Spinal cord (tissue), 10 donors: ENCODE results near the gene NBEA. TPM values are rescaled to one million over a fixed set of nuclear protein-coding genes. Genes with fewer than 3 reads are reported as not detected.

ENCODE experiments used
- DNase-seq, 6 donors: peaks; one replicate each; pipeline versions ENCODE4 v3.0.0 to v3.0.0-alpha.2; 2013 to 2015; ENCODE audit warnings: low spot score in 6 of 6, low read depth in 4 of 6
- H3K27ac ChIP-seq: one replicate; pipeline ENCODE4 v1.5.1; 2013; ENCODE audit warnings: low read depth, low read length, control low read depth
- H3K27me3 ChIP-seq: one replicate; pipeline ENCODE4 v1.6.1; 2013; ENCODE audit warnings: low read length; ENCODE audit not compliant: control insufficient read depth, insufficient read depth
- H3K36me3 ChIP-seq: one replicate; pipeline ENCODE4 v1.6.1; 2013; ENCODE audit warnings: low read length; ENCODE audit not compliant: control insufficient read depth, insufficient read depth
- H3K4me1 ChIP-seq: one replicate; pipeline ENCODE4 v1.6.1; 2013; ENCODE audit warnings: low read length; ENCODE audit not compliant: control insufficient read depth, insufficient read depth
- H3K4me3 ChIP-seq: one replicate; pipeline ENCODE4 v1.5.1; 2013; ENCODE audit warnings: low read depth, low read length, control low read depth
- H3K9me3 ChIP-seq: one replicate; pipeline ENCODE4 v1.6.1; 2013; ENCODE audit warnings: low read length; ENCODE audit not compliant: control insufficient read depth, insufficient read depth
- WGBS: methylation state at CpG from one replicate; pipeline ENCODE4 v1.1.5; 2013; ENCODE audit warnings: missing lambda C conversion rate; ENCODE audit not compliant: insufficient coverage; 5-methylcytosine and 5-hydroxymethylcytosine counted together
- polyA plus RNA-seq, 2 donors: library from polyadenylated mRNA; unstranded; fragments of 120-200 nt; gene quantifications; one replicate each; pipeline ENCODE4 v1.2.1, GENCODE V29; 2013; ENCODE audit not compliant: insufficient read length in 2 of 2
- total RNA-seq, 2 donors: library from RNA; depleted of rRNA in 1 of 2; stranded (reverse); fragments of 120-200 nt in 1 of 2; fragments of >200 nt in 1 of 2; gene quantifications; one replicate each; pipeline versions ENCODE4 v1.2.3 to v1.2.4, GENCODE V29; 2013 to 2014
- donor health status: healthy.

The NBEA gene
- total and polyA plus RNA-seq, 4 donors = 39.1 to 136 (median 72.8) TPM

- no CpG with 5 or more reads among the region's 5 CpGs for WGBS
- Histone ChIP-seq H3K4me3 (peak overlapping the region; percentile 58), H3K9me3 (no peaks in the 10 kb centered on the region), H3K27me3 (peaks cover 42% of the 10 kb centered on the region), H3K4me1 (peaks cover 17% of the 10 kb centered on the region), H3K36me3 (peaks cover 11% of the 10 kb centered on the region), H3K27ac (peak overlapping the region; percentile 5)
- DNase-seq = peak in 2 of 6 donors; percentile 14 to 55
Observed at GRCh38 chr13:35477386-35477946, 535.4 kb downstream of the NBEA start.

GRCh38 chr13:35478271-35479037 lies 536.4 kb downstream of the NBEA start:
- H3K4me3 ChIP-seq = no peak overlapping the region
- H3K27ac ChIP-seq = no peak overlapping the region
- 31% methylated on average over 51 of the region's 51 CpGs for WGBS
- DNase-seq = peak in 2 of 6 donors; percentile 43 to 70
- H3K27me3 ChIP-seq = peaks cover 42% of the 10 kb centered on the region
- peaks cover 17% of the 10 kb centered on the region for H3K4me1 ChIP-seq
- H3K36me3 ChIP-seq = peaks cover 11% of the 10 kb centered on the region
- H3K9me3 ChIP-seq = no peaks in the 10 kb centered on the region

GRCh38 chr13:35479038-35479492 lies 537.0 kb downstream of the NBEA start:
- Histone ChIP-seq H3K27ac (no peak overlapping the region), H3K36me3 (peaks cover 11% of the 10 kb centered on the region), H3K4me3 (no peak overlapping the region), H3K27me3 (peaks cover 42% of the 10 kb centered on the region), H3K4me1 (peaks cover 17% of the 10 kb centered on the region), H3K9me3 (no peaks in the 10 kb centered on the region)
- WGBS = 66% methylated on average over 6 of the region's 14 CpGs
- peak in 1 of 6 donors; percentile 87 for DNase-seq

- Histone ChIP-seq H3K27ac (no peak overlapping the region), H3K4me1 (peaks cover 17% of the 10 kb centered on the region), H3K4me3 (no peak overlapping the region), H3K36me3 (peaks cover 11% of the 10 kb centered on the region), H3K9me3 (no peaks in the 10 kb centered on the region), H3K27me3 (peaks cover 40% of the 10 kb centered on the region)
- WGBS = no CpG with 5 or more reads among the region's 1 CpG
- peak in 1 of 6 donors; percentile 59 for DNase-seq
Observed at GRCh38 chr13:35479706-35480105, 537.6 kb downstream of the NBEA start.

- Histone ChIP-seq H3K36me3 (peaks cover 8% of the 10 kb centered on the region), H3K27me3 (peaks cover 33% of the 10 kb centered on the region), H3K27ac (no peak overlapping the region), H3K9me3 (no peaks in the 10 kb centered on the region), H3K4me3 (no peak overlapping the region), H3K4me1 (peaks cover 13% of the 10 kb centered on the region)
- peak in 1 of 6 donors; percentile 62 for DNase-seq
- no CpG with 5 or more reads among the region's 2 CpGs for WGBS
Observed at GRCh38 chr13:35480346-35480745, 538.3 kb downstream of the NBEA start.

DNA sequence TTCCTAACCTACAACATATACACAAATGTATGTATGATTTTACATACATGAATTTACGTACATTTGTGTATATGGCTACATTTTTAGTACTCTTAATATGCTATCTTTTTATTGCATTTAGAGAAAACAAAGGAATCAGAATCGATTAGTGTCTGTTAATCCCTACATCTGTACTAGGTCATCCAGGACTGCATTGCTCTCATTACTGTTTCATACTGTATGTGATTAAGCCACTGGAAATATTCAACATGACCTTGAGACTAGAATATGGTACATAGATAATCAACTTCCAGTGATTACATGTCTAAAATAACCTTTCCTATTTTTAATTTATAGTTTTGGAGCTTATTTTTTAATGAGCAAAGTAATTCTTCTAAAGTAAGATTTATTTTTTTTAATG lies 539.7 kb downstream of the NBEA start:
- Histone ChIP-seq H3K9me3 (no peaks in the 10 kb centered on the region), H3K27me3 (peaks cover 21% of the 10 kb centered on the region), H3K4me3 (no peak overlapping the region), H3K27ac (no peak overlapping the region), H3K4me1 (peaks cover 6% of the 10 kb centered on the region), H3K36me3 (peaks cover 7% of the 10 kb centered on the region)
- WGBS = no CpG with 5 or more reads among the region's 2 CpGs
- peak in 1 of 6 donors; percentile 69 for DNase-seq

GRCh38 chr13:35482527-35482926 lies 540.5 kb downstream of the NBEA start:
- no peak overlapping the region for H3K4me3 ChIP-seq
- DNase-seq = peak in 1 of 6 donors; percentile 29
- WGBS = no CpG with 5 or more reads among the region's 1 CpG
- H3K36me3 ChIP-seq = peaks cover 7% of the 10 kb centered on the region
- H3K27me3 ChIP-seq = peaks cover 15% of the 10 kb centered on the region
- peaks cover 6% of the 10 kb centered on the region for H3K4me1 ChIP-seq
- H3K27ac ChIP-seq = no peak overlapping the region
- no peaks in the 10 kb centered on the region for H3K9me3 ChIP-seq

DNA sequence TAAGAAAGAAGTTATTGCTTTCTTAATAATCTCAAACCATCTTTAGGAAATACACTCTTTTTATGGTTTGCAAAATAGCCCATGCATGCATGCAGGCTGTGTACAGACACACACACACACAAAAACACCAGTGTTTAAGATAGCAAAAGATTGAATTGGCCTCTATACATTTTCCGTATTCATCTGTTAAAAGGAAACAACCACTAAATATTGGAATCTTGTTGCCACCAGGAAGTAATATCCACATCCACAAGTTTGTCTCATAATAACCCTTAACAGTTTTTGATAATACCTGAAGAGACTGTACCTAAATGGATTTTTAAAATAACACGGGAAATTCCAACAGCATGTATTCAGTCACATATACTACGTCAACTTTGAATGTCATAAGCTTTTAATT lies 541.7 kb downstream of the NBEA start:
- no peak overlapping the region for H3K27ac ChIP-seq
- H3K36me3 ChIP-seq = peaks cover 1% of the 10 kb centered on the region
- DNase-seq = peak in 1 of 6 donors; percentile 52
- no peaks in the 10 kb centered on the region for H3K9me3 ChIP-seq
- peaks cover 3% of the 10 kb centered on the region for H3K27me3 ChIP-seq
- WGBS = no CpG with 5 or more reads among the region's 3 CpGs
- H3K4me1 ChIP-seq = peaks cover 1% of the 10 kb centered on the region
- H3K4me3 ChIP-seq = no peak overlapping the region

GRCh38 chr13:35484384-35484783 lies 542.3 kb downstream of the NBEA start:
- no peak overlapping the region for H3K27ac ChIP-seq
- no peaks in the 10 kb centered on the region for H3K9me3 ChIP-seq
- H3K27me3 ChIP-seq = no peaks in the 10 kb centered on the region
- WGBS = no CpG with 5 or more reads among the region's 2 CpGs
- H3K4me1 ChIP-seq = no peaks in the 10 kb centered on the region
- DNase-seq = peak in 1 of 6 donors; percentile 85
- no peak overlapping the region for H3K4me3 ChIP-seq
- no peaks in the 10 kb centered on the region for H3K36me3 ChIP-seq

DNA sequence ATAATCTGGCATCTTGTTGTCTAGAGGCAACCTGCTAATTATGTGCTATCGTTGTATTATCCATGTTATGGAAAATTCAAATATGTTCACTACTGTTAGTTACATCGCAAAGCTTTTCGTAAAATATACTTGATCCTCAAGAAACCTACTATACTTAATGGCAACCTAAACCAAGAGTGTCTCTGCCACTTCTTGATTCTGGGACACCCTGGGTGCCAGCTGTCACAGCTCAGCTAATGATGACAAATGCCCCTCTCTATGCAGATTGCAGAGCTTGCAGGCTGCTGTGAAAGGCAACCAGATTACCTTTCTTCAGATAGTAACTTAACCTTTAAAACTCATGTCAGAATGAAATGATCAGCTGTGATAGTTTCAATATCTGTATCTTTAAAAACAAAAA lies 543.4 kb downstream of the NBEA start:
- Histone ChIP-seq H3K27me3 (no peaks in the 10 kb centered on the region), H3K9me3 (no peaks in the 10 kb centered on the region), H3K4me3 (no peak overlapping the region), H3K4me1 (no peaks in the 10 kb centered on the region), H3K36me3 (no peaks in the 10 kb centered on the region), H3K27ac (no peak overlapping the region)
- WGBS = 89% methylated on average over 2 of the region's 3 CpGs
- peak in 2 of 6 donors; percentile 15 to 68 for DNase-seq
